Hepatocyte (in vitro differentiated cells): ENCODE data around the gene MORC2. TPM values are rescaled to one million over a fixed set of nuclear protein-coding genes. Genes with fewer than 3 reads are reported as not detected.
A peak's percentile ranks its signal among the peaks of the same experiment; 100 is the strongest.

ENCODE experiments used
- DNase-seq: peaks from one replicate; pipeline ENCODE4 v3.0.0-alpha.2; 2016; ENCODE audit warnings: low spot score
- H2AFZ ChIP-seq: fragments of 200-600 bp; sonication (generic); 2 replicates; pipeline ENCODE4 v1.6.0; 2016; ENCODE audit warnings: antibody characterized with exemption, mild to moderate bottlenecking
- H3K27ac ChIP-seq: fragments of 200-600 bp; sonication (generic); 2 replicates; pipeline ENCODE4 v1.5.1; 2016; ENCODE audit warnings: mild to moderate bottlenecking
- H3K27me3 ChIP-seq: fragments of 200-600 bp; sonication (generic); 2 replicates; pipeline ENCODE4 v1.6.1; 2016
- H3K36me3 ChIP-seq: fragments of 200-600 bp; sonication (generic); replicated peaks from 2 replicates; pipeline ENCODE4 v1.5.1; 2016; ENCODE audit warnings: low read depth; ENCODE audit not compliant: insufficient read depth
- H3K4me1 ChIP-seq: fragments of 200-600 bp; sonication (generic); 2 replicates; pipeline ENCODE4 v1.5.1; 2016; ENCODE audit warnings: mild to moderate bottlenecking, moderate library complexity; ENCODE audit not compliant: insufficient read depth
- H3K4me2 ChIP-seq: fragments of 200-600 bp; sonication (generic); 2 replicates; pipeline ENCODE4 v1.6.0; 2016
- H3K4me3 ChIP-seq: fragments of 200-600 bp; sonication (generic); 2 replicates; pipeline ENCODE4 v1.5.1; 2016; ENCODE audit warnings: mild to moderate bottlenecking
- H3K79me2 ChIP-seq: fragments of 200-600 bp; sonication (generic); 2 replicates; pipeline ENCODE4 v1.6.0; 2017; ENCODE audit warnings: mild to moderate bottlenecking
- H3K9me2 ChIP-seq: fragments of 200-600 bp; sonication (generic); replicated peaks from 2 replicates; pipeline ENCODE4 v1.6.0; 2017; ENCODE audit warnings: mild to moderate bottlenecking; ENCODE audit not compliant: insufficient read depth
- H3K9me3 ChIP-seq: fragments of 200-600 bp; sonication (generic); 2 replicates; pipeline ENCODE4 v1.5.1; 2016; ENCODE audit warnings: low read depth, mild to moderate bottlenecking
- H4K20me1 ChIP-seq: fragments of 200-600 bp; sonication (generic); 2 replicates; pipeline ENCODE4 v1.6.0; 2016; ENCODE audit warnings: mild to moderate bottlenecking; ENCODE audit not compliant: insufficient read depth, poor library complexity, severe bottlenecking
- CTCF ChIP-seq: fragments of 200-600 bp; sonication (generic); IDR thresholded peaks from 2 replicates; pipeline ENCODE4 v1.5.1; 2016; ENCODE audit warnings: antibody characterized with exemption, mild to moderate bottlenecking; ENCODE audit not compliant: poor library complexity
- EZH2 ChIP-seq: fragments of 200-600 bp; sonication (generic); IDR thresholded peaks from 2 replicates; pipeline ENCODE4 v1.6.1; 2016; ENCODE audit warnings: antibody characterized with exemption, mild to moderate bottlenecking, borderline replicate concordance
- EZH2phosphoT487 ChIP-seq: fragments of 200-600 bp; sonication (generic); IDR thresholded peaks from one replicate; pipeline ENCODE4 v1.6.1; 2018; ENCODE audit warnings: antibody characterized with exemption, mild to moderate bottlenecking, low read depth, moderate library complexity; ENCODE audit not compliant: unreplicated experiment, severe bottlenecking
- WGBS: methylation state at CpG from one replicate; pipeline ENCODE4 v1.1.6; 2016; ENCODE audit warnings: low lambda C conversion rate; ENCODE audit errors: missing lambda C conversion rate; 5-methylcytosine and 5-hydroxymethylcytosine counted together
- polyA plus RNA-seq: library from polyadenylated mRNA; unstranded; fragments of >200 nt; fragmentation: Nextera tagmentation; extraction: Ambion mirVana; gene quantifications from 2 replicates; pipeline ENCODE4 v1.2.1, GENCODE V29; 2016
- total RNA-seq: library from RNA; depleted of rRNA; stranded (reverse); fragments of >200 nt; gene quantifications from 2 replicates; pipeline ENCODE4 v1.2.3, GENCODE V29; 2014

Gene MORC2
- total and polyA plus RNA-seq, 2 experiments from 2014 or later = 15.6 to 24.0 TPM

GRCh38 chr22:30970356-30970746 lies 1.8 kb upstream of the MORC2 start:
- Histone ChIP-seq H3K27me3 (no peaks in the 10 kb centered on the region), H4K20me1 (peaks cover 11% of the 10 kb centered on the region), H3K9me2 (no peaks in the 10 kb centered on the region), H3K27ac (peak overlapping the region; percentile 99), H3K4me1 (peaks cover 17% of the 10 kb centered on the region), H3K36me3 (peaks cover 28% of the 10 kb centered on the region), H3K4me3 (peak overlapping the region; percentile 78), H3K79me2 (peaks cover 90% of the 10 kb centered on the region), H2AFZ (no peak overlapping the region), H3K4me2 (peak overlapping the region; percentile 80), H3K9me3 (peaks cover 34% of the 10 kb centered on the region)
- TF ChIP-seq CTCF (no peak), EZH2 (no peak), EZH2phosphoT487 (no peak)
- no peak for DNase-seq
- 33% methylated on average over 3 of the region's 3 CpGs for WGBS

- TF ChIP-seq EZH2phosphoT487 (no peak), EZH2 (no peak), CTCF (no peak)
- whole genome bisulfite sequencing = 3% methylated on average over 33 of the region's 49 CpGs
- peaks cover 22% of the 10 kb centered on the region for H3K36me3 ChIP-seq
- peak overlapping the region; percentile 78 for H3K4me3 ChIP-seq
- peaks cover 11% of the 10 kb centered on the region for H4K20me1 ChIP-seq
- H3K4me2 ChIP-seq = peak overlapping the region; percentile 80
- H3K4me1 ChIP-seq = peaks cover 17% of the 10 kb centered on the region
- H3K9me2 ChIP-seq = no peaks in the 10 kb centered on the region
- H3K27ac ChIP-seq = peak overlapping the region; percentile 99
- peaks cover 90% of the 10 kb centered on the region for H3K79me2 ChIP-seq
- peak; percentile 65 for DNase-seq
- peaks cover 28% of the 10 kb centered on the region for H3K9me3 ChIP-seq
- H3K27me3 ChIP-seq = no peaks in the 10 kb centered on the region
- peak overlapping the region; percentile 11 for H2AFZ ChIP-seq
Observed at GRCh38 chr22:30969532-30970355, 1.2 kb upstream of the MORC2 start.

- Histone ChIP-seq H2AFZ (peak within 1 kb of the TSS; percentile 74), H3K9me3 (peaks cover 22% of the 10 kb centered on the region), H3K4me1 (peaks cover 17% of the 10 kb centered on the region), H3K27ac (peak within 1 kb of the TSS; percentile 99), H3K4me2 (peak within 1 kb of the TSS; percentile 90), H3K36me3 (peaks cover 16% of the 10 kb centered on the region), H3K27me3 (no peaks in the 10 kb centered on the region), H4K20me1 (peaks cover 11% of the 10 kb centered on the region), H3K79me2 (peaks cover 90% of the 10 kb centered on the region), H3K4me3 (peak within 1 kb of the TSS; percentile 78), H3K9me2 (no peaks in the 10 kb centered on the region)
- peak; percentile 99 for DNase-seq
- WGBS = under 1% methylated on average over 32 of the region's 67 CpGs
- no peak for TF ChIP-seq EZH2
- TF ChIP-seq CTCF = no peak
Observed at GRCh38 chr22:30968924-30969531, 454 bp upstream of the MORC2 start, which contains the start of gene TUG1. Gene TUG1 (plus strand): TSS chr22:30969265.
